HepG2 (cell line): ENCODE measurements around the gene EEF2. TPM values are rescaled to one million over a fixed set of nuclear protein-coding genes. Genes with fewer than 3 reads are reported as not detected.

Experiments
- CEBPB ChIP-seq: IDR thresholded peaks from 2 replicates; pipeline ENCODE4 v1.6.1; 2011; ENCODE audit warnings: low read depth, low read length, improper control_type of control experiment, borderline replicate concordance
- NCOA1 ChIP-seq: sonication (generic); formaldehyde crosslinking; IDR thresholded peaks from 2 replicates; pipeline ENCODE4 v1.9.0; 2021; ENCODE audit warnings: missing genetic modification reagents
- NCOA5 ChIP-seq: sonication (generic); formaldehyde crosslinking; IDR thresholded peaks from 2 replicates; pipeline ENCODE4 v1.4.0; 2020; ENCODE audit warnings: missing genetic modification reagents
- NR1H2 ChIP-seq: sonication (generic); formaldehyde crosslinking; IDR thresholded peaks from 2 replicates; pipeline ENCODE4 v1.8.1; 2022; ENCODE audit warnings: low read depth, missing genetic modification reagents, borderline replicate concordance
- RXRA ChIP-seq: sonication (generic); formaldehyde crosslinking; IDR thresholded peaks from 2 replicates; pipeline ENCODE4 v1.5.1; 2020; ENCODE audit warnings: missing genetic modification reagents
- SAFB2 ChIP-seq: sonication (generic); formaldehyde crosslinking; IDR thresholded peaks from 2 replicates; pipeline ENCODE4 v1.5.1; 2020; ENCODE audit warnings: missing genetic modification reagents, low read depth, mild to moderate bottlenecking, borderline replicate concordance
- STAG1 ChIP-seq: sonication (generic); formaldehyde crosslinking; IDR thresholded peaks from 2 replicates; pipeline ENCODE4 v1.4.0; 2020; ENCODE audit warnings: missing genetic modification reagents
- ZEB1 ChIP-seq: IDR thresholded peaks from 2 replicates; pipeline ENCODE4 v1.6.1; 2012; ENCODE audit warnings: mild to moderate bottlenecking, low read depth, inconsistent platforms; ENCODE audit not compliant: insufficient replicate concordance
- ZKSCAN1 ChIP-seq: fragments of 150-350 bp; IDR thresholded peaks from 2 replicates; pipeline ENCODE4 v1.6.1; 2014; ENCODE audit warnings: low read length
- ZNF3 ChIP-seq: IDR thresholded peaks from 2 replicates; pipeline ENCODE4 v1.7.0; 2017; ENCODE audit warnings: inconsistent platforms
- ZNF33A ChIP-seq: sonication (generic); formaldehyde crosslinking; IDR thresholded peaks from 2 replicates; pipeline ENCODE4 v1.5.1; 2020; ENCODE audit warnings: missing genetic modification reagents, mild to moderate bottlenecking, moderate library complexity, borderline replicate concordance
- ZNF879 ChIP-seq: sonication (generic); formaldehyde crosslinking; IDR thresholded peaks from 2 replicates; pipeline ENCODE4 v1.8.1; 2023; ENCODE audit warnings: missing genetic modification reagents
- polyA plus RNA-seq, 8 experiments: library from polyadenylated mRNA; depleted of rRNA in 3 of 8; stranded (reverse) in 7 of 8; unstranded in 1 of 8; fragments of >200 nt; fragmentation: Illumina TruSeq in 4 of 8; extraction: Trizol in 4 of 8; gene quantifications; 2 replicates each; pipeline versions ENCODE4 v1.2.1 to v1.2.3, GENCODE V29; 2011 to 2016; ENCODE audit warnings: low read depth in 4 of 8, missing spikeins in 1 of 8, mixed read lengths in 1 of 8; ENCODE audit not compliant: insufficient read depth in 1 of 8
- total RNA-seq, 5 experiments: library from RNA; depleted of rRNA; stranded (reverse); fragments of >200 nt; fragmentation: Illumina TruSeq; extraction: Trizol; gene quantifications; 2 replicates each; pipeline ENCODE4 v1.2.3, GENCODE V29; 2016; ENCODE audit warnings: low read depth in 1 of 5
- TF ChIP-seq, protein P1 (sequence below): sonication (generic); formaldehyde crosslinking; IDR thresholded peaks from 2 replicates; pipeline ENCODE4 v1.5.1; 2020; ENCODE audit warnings: mild to moderate bottlenecking, missing genetic modification reagents, borderline replicate concordance
- TF ChIP-seq, protein P2 (sequence below): IDR thresholded peaks from 2 replicates; pipeline ENCODE4 v1.6.1; 2012; ENCODE audit warnings: low read depth, low read length, improper control_type of control experiment
- TF ChIP-seq, protein P3 (sequence below): sonication (generic); formaldehyde crosslinking; IDR thresholded peaks from 2 replicates; pipeline ENCODE4 v1.4.0; 2020; ENCODE audit warnings: mild to moderate bottlenecking, missing genetic modification reagents
- TF ChIP-seq, protein P4 (sequence below): sonication (generic); formaldehyde crosslinking; IDR thresholded peaks from 2 replicates; pipeline ENCODE4 v1.8.0; 2022; ENCODE audit warnings: mild to moderate bottlenecking, missing genetic modification reagents, moderate library complexity

The EEF2 gene
- total and polyA plus RNA-seq, 2 of the 13 experiments (the other 11 are each of a cell fraction or from before 2014, with no cell fraction given), result 1,441 to 1,777 TPM

DNA sequence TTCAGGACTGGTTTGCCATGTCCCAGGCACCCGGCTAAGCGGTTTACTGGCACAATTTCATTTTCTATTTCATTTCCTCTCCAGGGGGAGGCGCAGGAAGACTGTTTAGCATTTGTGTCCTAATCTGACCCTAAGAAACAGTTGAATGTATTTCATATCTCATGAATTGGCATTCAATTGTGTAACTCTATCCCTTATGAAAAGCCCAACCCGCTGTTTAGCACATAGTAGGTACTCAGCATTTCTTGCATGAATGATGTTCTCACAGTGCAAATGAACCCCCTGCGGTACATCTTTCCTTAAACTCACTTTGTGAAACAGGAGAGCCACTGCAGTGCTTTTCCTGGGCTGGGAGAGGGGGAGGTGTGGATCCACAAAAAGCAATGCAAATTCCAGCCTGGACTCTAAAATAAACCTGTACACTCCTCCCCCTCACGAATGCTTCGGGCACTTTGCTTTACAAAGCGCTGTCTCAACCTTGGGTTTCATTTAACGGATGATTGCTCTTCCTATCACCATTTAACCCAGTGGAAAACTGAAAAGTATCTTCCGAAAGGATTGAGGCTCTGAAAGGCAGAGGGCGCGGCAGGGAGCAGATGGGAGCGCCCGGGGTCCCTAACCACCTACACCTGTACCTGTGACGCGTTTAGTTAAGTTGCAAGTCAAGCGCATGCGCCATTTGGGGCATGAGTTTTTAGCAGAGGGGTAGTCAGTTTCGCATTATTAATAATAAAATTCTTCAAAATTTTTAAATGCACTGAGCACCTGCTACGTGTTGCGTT, 1.2 kb upstream of the EEF2 start (continued):
- TF ChIP-seq, protein P1, sequence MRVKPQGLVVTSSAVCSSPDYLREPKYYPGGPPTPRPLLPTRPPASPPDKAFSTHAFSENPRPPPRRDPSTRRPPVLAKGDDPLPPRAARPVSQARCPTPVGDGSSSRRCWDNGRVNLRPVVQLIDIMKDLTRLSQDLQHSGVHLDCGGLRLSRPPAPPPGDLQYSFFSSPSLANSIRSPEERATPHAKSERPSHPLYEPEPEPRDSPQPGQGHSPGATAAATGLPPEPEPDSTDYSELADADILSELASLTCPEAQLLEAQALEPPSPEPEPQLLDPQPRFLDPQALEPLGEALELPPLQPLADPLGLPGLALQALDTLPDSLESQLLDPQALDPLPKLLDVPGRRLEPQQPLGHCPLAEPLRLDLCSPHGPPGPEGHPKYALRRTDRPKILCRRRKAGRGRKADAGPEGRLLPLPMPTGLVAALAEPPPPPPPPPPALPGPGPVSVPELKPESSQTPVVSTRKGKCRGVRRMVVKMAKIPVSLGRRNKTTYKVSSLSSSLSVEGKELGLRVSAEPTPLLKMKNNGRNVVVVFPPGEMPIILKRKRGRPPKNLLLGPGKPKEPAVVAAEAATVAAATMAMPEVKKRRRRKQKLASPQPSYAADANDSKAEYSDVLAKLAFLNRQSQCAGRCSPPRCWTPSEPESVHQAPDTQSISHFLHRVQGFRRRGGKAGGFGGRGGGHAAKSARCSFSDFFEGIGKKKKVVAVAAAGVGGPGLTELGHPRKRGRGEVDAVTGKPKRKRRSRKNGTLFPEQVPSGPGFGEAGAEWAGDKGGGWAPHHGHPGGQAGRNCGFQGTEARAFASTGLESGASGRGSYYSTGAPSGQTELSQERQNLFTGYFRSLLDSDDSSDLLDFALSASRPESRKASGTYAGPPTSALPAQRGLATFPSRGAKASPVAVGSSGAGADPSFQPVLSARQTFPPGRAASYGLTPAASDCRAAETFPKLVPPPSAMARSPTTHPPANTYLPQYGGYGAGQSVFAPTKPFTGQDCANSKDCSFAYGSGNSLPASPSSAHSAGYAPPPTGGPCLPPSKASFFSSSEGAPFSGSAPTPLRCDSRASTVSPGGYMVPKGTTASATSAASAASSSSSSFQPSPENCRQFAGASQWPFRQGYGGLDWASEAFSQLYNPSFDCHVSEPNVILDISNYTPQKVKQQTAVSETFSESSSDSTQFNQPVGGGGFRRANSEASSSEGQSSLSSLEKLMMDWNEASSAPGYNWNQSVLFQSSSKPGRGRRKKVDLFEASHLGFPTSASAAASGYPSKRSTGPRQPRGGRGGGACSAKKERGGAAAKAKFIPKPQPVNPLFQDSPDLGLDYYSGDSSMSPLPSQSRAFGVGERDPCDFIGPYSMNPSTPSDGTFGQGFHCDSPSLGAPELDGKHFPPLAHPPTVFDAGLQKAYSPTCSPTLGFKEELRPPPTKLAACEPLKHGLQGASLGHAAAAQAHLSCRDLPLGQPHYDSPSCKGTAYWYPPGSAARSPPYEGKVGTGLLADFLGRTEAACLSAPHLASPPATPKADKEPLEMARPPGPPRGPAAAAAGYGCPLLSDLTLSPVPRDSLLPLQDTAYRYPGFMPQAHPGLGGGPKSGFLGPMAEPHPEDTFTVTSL, result no peak
- TF ChIP-seq NR1H2 (CRISPR knock-in tag), result no peak
- peak; percentile 73 for TF ChIP-seq STAG1 (CRISPR knock-in tag)
- TF ChIP-seq, protein P2, sequence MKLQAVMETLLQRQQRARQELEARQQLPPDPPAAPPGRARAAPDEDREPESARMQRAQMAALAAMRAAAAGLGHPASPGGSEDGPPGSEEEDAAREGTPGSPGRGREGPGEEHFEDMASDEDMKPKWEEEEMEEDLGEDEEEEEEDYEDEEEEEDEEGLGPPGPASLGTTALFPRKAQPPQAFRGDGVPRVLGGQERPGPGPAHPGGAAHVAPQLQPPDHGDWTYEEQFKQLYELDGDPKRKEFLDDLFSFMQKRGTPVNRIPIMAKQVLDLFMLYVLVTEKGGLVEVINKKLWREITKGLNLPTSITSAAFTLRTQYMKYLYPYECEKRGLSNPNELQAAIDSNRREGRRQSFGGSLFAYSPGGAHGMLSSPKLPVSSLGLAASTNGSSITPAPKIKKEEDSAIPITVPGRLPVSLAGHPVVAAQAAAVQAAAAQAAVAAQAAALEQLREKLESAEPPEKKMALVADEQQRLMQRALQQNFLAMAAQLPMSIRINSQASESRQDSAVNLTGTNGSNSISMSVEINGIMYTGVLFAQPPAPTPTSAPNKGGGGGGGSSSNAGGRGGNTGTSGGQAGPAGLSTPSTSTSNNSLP, result peak; percentile 59
- TF ChIP-seq NCOA5 (CRISPR knock-in tag), result no peak
- no peak for TF ChIP-seq ZNF3 (CRISPR knock-in tag)
- peak; percentile 43; the same call in 1 of the 2 replicates for TF ChIP-seq CEBPB
- TF ChIP-seq RXRA (CRISPR knock-in tag), result peak; percentile 62; the same call in 1 of the 2 replicates
- TF ChIP-seq, protein P3, sequence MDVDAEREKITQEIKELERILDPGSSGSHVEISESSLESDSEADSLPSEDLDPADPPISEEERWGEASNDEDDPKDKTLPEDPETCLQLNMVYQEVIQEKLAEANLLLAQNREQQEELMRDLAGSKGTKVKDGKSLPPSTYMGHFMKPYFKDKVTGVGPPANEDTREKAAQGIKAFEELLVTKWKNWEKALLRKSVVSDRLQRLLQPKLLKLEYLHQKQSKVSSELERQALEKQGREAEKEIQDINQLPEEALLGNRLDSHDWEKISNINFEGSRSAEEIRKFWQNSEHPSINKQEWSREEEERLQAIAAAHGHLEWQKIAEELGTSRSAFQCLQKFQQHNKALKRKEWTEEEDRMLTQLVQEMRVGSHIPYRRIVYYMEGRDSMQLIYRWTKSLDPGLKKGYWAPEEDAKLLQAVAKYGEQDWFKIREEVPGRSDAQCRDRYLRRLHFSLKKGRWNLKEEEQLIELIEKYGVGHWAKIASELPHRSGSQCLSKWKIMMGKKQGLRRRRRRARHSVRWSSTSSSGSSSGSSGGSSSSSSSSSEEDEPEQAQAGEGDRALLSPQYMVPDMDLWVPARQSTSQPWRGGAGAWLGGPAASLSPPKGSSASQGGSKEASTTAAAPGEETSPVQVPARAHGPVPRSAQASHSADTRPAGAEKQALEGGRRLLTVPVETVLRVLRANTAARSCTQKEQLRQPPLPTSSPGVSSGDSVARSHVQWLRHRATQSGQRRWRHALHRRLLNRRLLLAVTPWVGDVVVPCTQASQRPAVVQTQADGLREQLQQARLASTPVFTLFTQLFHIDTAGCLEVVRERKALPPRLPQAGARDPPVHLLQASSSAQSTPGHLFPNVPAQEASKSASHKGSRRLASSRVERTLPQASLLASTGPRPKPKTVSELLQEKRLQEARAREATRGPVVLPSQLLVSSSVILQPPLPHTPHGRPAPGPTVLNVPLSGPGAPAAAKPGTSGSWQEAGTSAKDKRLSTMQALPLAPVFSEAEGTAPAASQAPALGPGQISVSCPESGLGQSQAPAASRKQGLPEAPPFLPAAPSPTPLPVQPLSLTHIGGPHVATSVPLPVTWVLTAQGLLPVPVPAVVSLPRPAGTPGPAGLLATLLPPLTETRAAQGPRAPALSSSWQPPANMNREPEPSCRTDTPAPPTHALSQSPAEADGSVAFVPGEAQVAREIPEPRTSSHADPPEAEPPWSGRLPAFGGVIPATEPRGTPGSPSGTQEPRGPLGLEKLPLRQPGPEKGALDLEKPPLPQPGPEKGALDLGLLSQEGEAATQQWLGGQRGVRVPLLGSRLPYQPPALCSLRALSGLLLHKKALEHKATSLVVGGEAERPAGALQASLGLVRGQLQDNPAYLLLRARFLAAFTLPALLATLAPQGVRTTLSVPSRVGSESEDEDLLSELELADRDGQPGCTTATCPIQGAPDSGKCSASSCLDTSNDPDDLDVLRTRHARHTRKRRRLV (CRISPR knock-in tag), result peak; percentile 27; the same call in 1 of the 2 replicates
- TF ChIP-seq ZKSCAN1, result peak; percentile 90
- peak; percentile 79 for TF ChIP-seq ZEB1
- no peak for TF ChIP-seq ZNF33A
- TF ChIP-seq, protein P4, sequence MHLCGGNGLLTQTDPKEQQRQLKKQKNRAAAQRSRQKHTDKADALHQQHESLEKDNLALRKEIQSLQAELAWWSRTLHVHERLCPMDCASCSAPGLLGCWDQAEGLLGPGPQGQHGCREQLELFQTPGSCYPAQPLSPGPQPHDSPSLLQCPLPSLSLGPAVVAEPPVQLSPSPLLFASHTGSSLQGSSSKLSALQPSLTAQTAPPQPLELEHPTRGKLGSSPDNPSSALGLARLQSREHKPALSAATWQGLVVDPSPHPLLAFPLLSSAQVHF, result no peak
- TF ChIP-seq NCOA1 (CRISPR knock-in tag), result no peak
- TF ChIP-seq ZNF879 (CRISPR knock-in tag), result no peak
- TF ChIP-seq SAFB2 (CRISPR knock-in tag), result no peak
